HG02798 (cell line): ENCODE data around the gene PRSS33.

Source experiments
- ATAC-seq: cut with Tn5 transposase; IDR thresholded peaks from one replicate; pipeline ENCODE4 v1.9.1; 2021; ENCODE audit warnings: mild to moderate bottlenecking; ENCODE audit not compliant: unreplicated experiment, poor library complexity

Gene PRSS33

GRCh38 chr16:2779151-2779920, 8.0 kb downstream of the PRSS33 start:
- no peak for ATAC-seq

DNA sequence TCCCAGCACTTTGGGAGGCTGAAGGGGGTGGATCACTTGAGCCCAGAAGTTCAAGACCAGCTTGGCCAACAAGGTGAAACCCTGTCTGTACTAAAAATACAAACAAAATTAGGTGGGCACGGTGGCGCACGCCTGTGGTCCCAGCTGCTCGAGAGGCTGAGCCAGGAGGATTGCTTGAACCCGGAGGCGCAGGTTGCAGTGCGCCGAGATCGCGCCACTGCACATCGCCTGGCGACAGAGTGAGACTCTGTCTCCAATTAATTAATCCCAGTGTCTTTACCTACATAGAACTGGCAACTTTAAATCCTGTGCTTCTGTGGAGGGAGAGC, 8.8 kb downstream of the PRSS33 start:
- no peak for ATAC-seq

GRCh38 chr16:2777903-2778629, 9.3 kb downstream of the PRSS33 start:
- no peak for ATAC-seq

- peak; percentile 85 for ATAC-seq
These were observed 10.0 kb downstream of the PRSS33 start, which contains the start of gene ELOB for GRCh38 chr16:2777231-2777902. TSS of gene ELOB (minus strand) at chr16:2777280. CDS start at chr16:2777239, 41 bp downstream.

DNA sequence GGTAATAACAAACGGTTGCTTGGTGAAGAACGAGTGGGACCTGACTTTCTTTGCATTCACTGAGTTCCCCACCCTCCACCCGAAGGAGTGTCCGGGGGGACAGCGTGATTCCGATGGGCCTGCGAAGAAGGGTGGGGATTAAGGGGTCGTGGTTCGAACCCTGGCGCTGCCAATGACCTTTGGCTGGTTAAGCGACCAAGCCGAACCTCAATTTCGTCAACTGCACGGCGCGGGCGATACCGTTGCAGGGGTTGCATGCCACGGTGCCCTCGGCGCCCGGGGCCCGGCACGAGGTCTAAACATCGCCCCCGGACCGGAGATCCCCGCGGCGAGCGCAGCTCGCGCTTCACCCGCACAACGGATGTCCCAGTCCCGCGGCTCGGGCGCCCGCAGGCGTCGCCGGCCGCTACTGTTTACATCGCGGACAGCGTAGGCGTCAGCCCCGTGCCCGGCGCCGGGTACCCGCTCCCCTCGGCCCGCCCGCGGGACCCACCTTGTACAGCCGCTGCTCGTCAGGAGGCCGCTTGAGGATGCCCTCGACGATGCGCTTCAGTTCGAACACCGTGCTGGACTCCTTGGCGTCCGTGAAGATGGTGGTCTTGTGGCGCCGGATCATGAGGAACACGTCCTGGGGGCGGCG, 10.7 kb downstream of the PRSS33 start:
- ATAC-seq = peak; percentile 27

GRCh38 chr16:2775765-2776499, 11.4 kb downstream of the PRSS33 start:
- no peak for ATAC-seq

DNA sequence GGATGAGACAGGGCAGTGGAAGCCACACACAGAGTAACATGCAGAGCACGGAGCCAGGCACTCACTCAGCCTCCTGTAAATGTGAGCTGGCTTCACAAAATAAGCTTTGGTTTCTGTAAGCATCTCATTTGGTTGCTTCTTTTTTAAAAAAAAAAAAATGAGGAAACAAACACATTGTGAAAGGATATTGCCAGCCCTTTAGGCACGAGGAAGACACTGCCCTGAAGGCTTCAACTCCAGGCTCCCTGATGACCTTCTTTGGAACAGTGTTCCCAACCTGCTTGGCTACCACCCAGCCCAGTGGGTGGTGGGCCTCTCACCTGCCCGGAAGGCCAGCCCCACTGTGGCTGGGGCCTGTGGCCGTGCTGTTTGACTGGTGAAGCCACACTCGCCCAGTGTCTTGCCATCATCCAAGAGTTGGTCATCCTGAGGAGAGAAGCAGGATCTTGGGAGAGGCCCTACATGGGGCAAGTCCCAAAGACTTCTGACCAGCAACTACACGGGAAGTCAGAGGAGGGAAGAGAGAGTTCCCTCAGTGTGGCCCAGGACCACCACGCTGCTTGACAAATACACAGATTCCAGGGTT, 12.1 kb downstream of the PRSS33 start:
- ATAC-seq = no peak

- no peak for ATAC-seq
These were observed 13.0 kb downstream of the PRSS33 start for GRCh38 chr16:2774161-2774891.

DNA sequence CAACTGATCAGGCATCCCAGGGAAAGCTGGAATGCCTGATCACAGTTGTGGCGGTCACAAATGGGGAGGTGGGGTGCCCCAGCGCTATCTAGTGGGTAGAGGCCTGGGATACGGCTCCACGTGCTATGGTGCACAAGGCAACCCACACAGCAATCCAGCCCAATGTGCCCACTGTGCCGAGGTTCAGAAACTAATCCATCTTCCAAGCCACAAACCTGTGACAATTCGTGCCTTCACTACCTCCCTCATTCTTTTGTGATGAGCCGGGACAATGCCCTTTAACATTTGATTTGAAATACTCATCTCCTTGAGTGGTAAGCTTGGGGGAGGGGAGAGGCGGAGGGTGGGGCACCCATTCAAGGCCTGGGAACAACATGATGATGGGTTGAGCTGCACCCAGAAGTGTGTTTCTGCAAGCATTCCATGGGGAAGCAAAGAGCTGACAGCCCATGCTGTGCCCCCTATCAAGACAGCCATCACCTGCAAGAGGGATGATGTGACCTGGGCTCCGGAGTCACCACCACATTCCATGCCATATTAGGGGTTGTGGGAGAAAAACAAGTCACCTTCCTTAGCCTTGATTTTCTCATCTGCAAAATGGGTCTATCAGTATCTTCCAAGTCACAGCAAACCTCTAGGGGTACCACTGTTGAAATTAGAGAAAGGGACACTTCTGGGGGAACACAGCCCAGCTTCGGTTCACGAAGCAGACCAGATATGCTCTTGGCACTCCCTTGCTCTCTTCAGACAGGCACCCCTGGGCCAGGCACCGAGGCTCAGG, 14.0 kb downstream of the PRSS33 start:
- ATAC-seq = no peak

DNA sequence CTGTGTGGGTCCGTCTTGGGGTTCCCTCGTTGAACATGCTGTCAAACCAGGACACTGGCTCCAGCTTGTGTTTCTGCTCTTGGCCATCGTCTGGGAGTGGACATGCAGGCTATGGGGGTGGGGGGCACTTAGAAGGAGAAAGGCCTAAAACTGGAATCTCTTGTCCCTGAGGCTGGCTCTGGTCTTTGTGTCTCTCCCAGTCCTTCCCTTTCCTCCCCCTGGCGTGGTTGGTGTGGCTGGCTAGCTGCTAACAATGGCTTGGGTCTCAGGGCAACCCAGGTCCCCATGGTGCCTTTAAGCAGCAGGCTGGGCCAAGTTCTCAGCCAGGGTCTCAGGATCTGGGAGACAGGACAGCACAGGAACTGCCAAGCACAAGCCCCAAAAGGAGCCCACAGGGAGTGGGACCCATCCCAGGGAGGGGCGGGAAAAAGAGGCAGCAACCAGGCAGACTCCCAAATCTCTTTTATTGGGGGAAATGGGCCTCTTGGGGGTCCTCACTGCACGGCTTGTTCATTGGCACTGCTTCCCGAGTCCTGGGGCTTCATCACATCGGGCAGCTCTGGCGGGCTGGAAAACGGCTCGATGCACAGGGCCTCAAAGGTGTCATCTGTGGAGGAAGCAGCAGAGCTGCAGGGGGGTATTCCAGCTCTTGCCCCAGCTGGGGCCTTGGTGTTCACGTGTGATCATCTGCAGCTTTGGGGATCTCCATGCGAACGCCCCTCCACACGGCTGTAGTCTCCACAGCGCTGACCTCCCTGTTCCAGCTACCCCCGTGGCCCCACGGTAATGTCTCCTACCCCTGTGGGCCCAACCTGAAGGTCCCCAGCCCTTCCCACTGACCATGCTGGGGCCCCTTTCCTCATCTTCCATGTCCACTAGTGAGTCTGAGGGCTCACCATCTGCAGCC, 15.6 kb downstream of the PRSS33 start:
- ATAC-seq = no peak

DNA sequence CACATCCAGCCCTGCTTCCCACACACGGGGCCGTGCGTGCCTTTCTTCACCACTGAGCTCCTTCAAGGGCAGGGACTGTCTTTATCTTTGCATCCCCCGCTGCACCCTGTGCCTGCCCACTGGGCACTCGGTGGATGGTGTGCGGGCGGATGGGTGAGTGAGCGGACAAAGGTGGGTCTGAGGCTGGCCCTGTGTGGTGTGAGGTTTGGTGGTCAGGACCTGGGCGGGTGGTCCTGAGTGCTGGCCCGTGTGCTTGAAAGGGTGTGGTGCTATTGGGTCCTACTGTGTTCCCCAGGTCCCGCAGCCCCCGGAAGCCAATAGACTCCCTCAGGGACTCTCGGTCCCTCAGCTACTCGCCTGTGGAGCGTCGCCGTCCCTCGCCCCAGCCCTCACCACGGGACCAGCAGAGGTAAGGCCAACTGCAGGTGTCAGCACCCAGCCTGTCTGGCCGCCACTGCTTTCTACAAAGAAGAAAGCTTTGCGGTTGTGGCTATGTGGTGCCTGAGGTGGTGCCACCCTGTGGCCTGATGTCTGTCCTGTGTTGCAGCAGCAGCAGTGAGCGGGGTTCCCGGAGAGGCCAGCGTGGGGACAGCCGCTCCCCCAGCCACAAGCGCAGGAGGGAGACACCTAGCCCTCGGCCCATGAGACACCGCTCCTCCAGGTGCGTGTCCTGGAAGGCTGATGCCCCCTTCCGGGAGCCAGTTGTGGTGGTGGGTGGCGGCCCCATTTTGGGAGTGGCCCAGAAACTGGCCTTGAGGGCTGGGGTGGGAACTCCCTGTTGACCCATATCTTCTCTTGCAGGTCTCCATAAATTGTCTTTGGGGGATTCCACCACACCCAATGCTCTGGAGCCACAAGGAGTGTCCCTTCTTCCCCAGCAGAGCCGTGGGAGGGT, 17.1 kb downstream of the PRSS33 start:
- ATAC-seq = no peak

DNA sequence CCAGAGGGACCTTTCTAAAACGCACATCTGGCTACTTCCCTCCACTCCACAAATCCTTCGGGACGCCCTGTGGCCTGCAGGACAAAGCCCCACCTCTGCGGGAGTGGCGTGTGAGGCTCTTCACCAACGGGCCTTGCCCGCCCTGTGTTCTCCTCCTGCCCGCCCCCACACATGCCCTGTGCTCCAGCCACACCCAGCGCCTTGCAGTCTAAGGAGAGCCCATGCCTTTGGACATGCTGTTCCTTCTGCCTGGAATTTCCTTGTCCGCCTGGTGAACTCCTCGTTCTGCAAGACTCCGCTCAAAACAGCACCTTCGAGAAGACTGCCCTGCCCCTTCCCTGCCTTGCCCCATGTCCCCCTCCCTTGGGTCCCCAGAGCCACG, 17.7 kb downstream of the PRSS33 start:
- no peak for ATAC-seq

DNA sequence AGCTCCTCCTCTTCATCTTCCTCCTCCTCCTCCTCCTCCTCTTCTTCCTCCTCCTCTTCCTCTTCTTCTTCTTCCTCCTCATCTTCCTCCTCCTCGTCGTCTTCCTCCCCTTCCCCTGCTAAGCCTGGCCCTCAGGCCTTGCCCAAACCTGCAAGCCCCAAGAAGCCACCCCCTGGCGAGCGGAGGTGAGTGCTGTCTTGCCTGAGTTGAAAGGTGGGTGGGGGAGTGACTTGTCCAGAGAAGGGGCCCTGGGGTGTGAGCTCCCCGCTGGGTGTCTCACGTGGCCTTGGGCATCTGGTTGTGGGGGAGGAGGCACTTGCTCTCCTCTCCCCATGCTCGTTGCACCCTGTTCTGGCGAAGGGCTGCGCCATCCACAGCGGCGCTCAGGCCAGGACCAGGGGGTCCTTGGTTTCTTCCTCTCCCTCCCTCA, 18.2 kb downstream of the PRSS33 start:
- ATAC-seq = no peak

DNA sequence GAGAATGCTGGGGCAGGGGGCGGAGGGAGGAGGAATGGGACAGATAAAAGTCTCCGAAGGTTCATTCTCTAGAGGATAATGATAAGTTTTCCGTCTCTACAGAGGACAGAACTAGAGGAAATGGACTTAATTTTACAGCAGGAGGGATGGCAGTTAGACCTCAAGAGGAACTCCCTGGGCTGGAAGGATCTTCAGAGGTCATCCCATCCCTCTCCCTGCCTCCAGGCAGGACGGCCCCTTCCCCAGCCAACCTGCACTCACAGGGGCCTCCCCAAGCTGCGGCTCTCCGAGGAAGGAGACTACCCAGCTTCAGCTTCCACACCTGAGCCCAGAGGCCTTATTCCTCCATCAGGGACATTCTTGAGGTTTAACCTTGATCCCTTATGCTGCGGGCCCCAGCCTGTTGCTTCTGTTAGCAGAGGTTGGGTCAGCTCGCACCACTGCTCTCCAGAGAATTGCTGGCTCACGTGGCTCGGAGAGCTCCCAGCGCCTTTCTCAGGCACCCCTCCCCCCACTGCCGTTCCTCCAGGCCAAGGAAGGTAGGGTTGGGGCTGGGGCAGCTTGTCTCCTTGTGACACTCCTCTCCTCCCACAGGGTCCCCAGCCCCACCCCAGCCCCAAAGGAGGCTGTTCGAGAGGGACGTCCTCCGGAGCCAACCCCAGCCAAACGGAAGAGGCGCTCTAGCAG, 18.8 kb downstream of the PRSS33 start:
- ATAC-seq = no peak

DNA sequence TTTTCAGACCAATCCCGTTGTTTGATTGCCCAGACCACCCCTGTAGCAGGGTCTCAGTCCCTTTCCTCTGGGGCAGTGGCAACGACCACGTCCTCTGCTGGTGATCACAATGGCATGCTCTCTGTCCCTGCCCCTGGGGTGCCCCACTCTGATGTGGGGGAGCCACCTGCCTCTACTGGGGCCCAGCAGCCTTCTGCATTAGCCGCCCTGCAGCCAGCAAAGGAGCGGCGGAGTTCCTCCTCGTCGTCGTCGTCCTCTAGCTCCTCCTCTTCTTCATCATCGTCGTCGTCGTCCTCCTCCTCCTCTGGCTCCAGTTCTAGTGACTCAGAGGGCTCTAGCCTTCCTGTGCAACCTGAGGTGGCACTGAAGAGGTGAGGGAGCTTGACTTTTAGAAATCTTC, 19.5 kb downstream of the PRSS33 start:
- ATAC-seq = no peak
